ENCODE results near the gene SLC4A8. TPM values are rescaled to one million over a fixed set of nuclear protein-coding genes. Genes with fewer than 3 reads are reported as not detected.
A peak's percentile ranks its signal among the peaks of the same experiment; 100 is the strongest.

Gene SLC4A8
- total and polyA plus RNA-seq, 2 donors (not counting 3 experiments of a cell fraction or from before 2014, with no cell fraction given) = 4.7 to 9.7 TPM

- Histone ChIP-seq H2AFZ (ENCODE audit: low read depth, low read length) (no peak overlapping the region), H3K36me3 (ENCODE audit: control insufficient read depth in 2 of 2, extremely low read depth in 1 of 2, insufficient read depth in 2 of 2, low read length in 2 of 2) (no peaks in the 10 kb centered on the region), H3K79me2 (ENCODE audit: control insufficient read depth, insufficient read depth, low read length) (no peaks in the 10 kb centered on the region), H3K4me2 (ENCODE audit: insufficient read depth, low read length) (no peak overlapping the region), H3K9me3 (replicated peaks; ENCODE audit: control insufficient read depth, insufficient read depth, low read length) (no peaks in the 10 kb centered on the region), H4K20me1 (replicated peaks; ENCODE audit: control insufficient read depth, extremely low read depth, insufficient read depth, low read length) (no peaks in the 10 kb centered on the region), H3K27ac (ENCODE audit: insufficient read depth, low read depth, low read length) (no peak overlapping the region), H3K9ac (replicated peaks; ENCODE audit: extremely low read depth, insufficient read depth, low read length) (no peak overlapping the region), H3K27me3 (ENCODE audit: control insufficient read depth in 2 of 2, insufficient read depth in 2 of 2, low read length in 2 of 2) (no peaks in the 10 kb centered on the region), H3K9me1 (replicated peaks; ENCODE audit: control insufficient read depth, extremely low read depth, insufficient read depth, low read length) (no peaks in the 10 kb centered on the region), H3K4me1 (ENCODE audit: control insufficient read depth, extremely low read depth, insufficient read depth, low read length) (peaks cover 6% of the 10 kb centered on the region), H3K4me3 (replicated peaks in 1 of 3; ENCODE audit: insufficient read depth in 1 of 3, low read depth in 1 of 3, low read length in 3 of 3) (no peak overlapping the region)
- FAIRE-seq (no peak), DNase-seq (ENCODE audit: low read depth, low spot score) (no peak)
- ChIA-PET POLR2A (no interaction called here), CTCF (no interaction called here)
- intact Hi-C loops (cut with micrococcal nuclease) = no loop called here
- BruUV-seq (replicated peaks) = no TSS peak
- no peak for TF ChIP-seq FOS (IDR thresholded peaks at IDR 0.05; ENCODE audit: borderline replicate concordance, insufficient read depth, low read length)
- no peak for TF ChIP-seq EZH2 (IDR thresholded peaks at IDR 0.05; ENCODE audit: borderline replicate concordance, low read depth, low read length, severe bottlenecking)
- TF ChIP-seq MYC (IDR thresholded peaks at IDR 0.05; ENCODE audit: low read depth, low read length) = no peak
- dilution Hi-C loops (cut with MboI; ENCODE audit: extremely low pct_ligation_motif_present, low sequenced_read_pairs) = no loop called here
Observed at GRCh38 chr12:51480978-51481377, 56.3 kb downstream of the SLC4A8 start.

- intact Hi-C loops (cut with micrococcal nuclease) (no loop called here), dilution Hi-C loops (cut with MboI; ENCODE audit: extremely low pct_ligation_motif_present, low sequenced_read_pairs) (no loop called here)
- Histone ChIP-seq H3K36me3 (ENCODE audit: control insufficient read depth in 2 of 2, extremely low read depth in 1 of 2, insufficient read depth in 2 of 2, low read length in 2 of 2) (no peaks in the 10 kb centered on the region), H3K79me2 (ENCODE audit: control insufficient read depth, insufficient read depth, low read length) (no peaks in the 10 kb centered on the region), H3K4me2 (ENCODE audit: insufficient read depth, low read length) (peak overlapping the region; percentile 41), H3K9me1 (replicated peaks; ENCODE audit: control insufficient read depth, extremely low read depth, insufficient read depth, low read length) (no peaks in the 10 kb centered on the region), H3K27ac (ENCODE audit: insufficient read depth, low read depth, low read length) (no peak overlapping the region), H3K4me3 (replicated peaks in 1 of 3; ENCODE audit: insufficient read depth in 1 of 3, low read depth in 1 of 3, low read length in 3 of 3) (no peak overlapping the region), H3K4me1 (ENCODE audit: control insufficient read depth, extremely low read depth, insufficient read depth, low read length) (peaks cover 6% of the 10 kb centered on the region), H4K20me1 (replicated peaks; ENCODE audit: control insufficient read depth, extremely low read depth, insufficient read depth, low read length) (no peaks in the 10 kb centered on the region), H3K9me3 (replicated peaks; ENCODE audit: control insufficient read depth, insufficient read depth, low read length) (no peaks in the 10 kb centered on the region), H3K9ac (replicated peaks; ENCODE audit: extremely low read depth, insufficient read depth, low read length) (peak overlapping the region; percentile 3), H3K27me3 (ENCODE audit: control insufficient read depth in 2 of 2, insufficient read depth in 2 of 2, low read length in 2 of 2) (no peaks in the 10 kb centered on the region), H2AFZ (ENCODE audit: low read depth, low read length) (peak overlapping the region; percentile 75)
- ChIA-PET POLR2A (no interaction called here), CTCF (interaction anchor here (0.7 to 2.2 kb wide), 6 partner anchors 10 to 50 kb away, joined by 3 to 5 read pairs (median 4); no protein-coding TSS in a partner anchor)
- peak; percentile 73 for FAIRE-seq
- DNase-seq (ENCODE audit: low read depth, low spot score) = peak; percentile 39
- TF ChIP-seq EZH2 (IDR thresholded peaks at IDR 0.05; ENCODE audit: borderline replicate concordance, low read depth, low read length, severe bottlenecking) (no peak), POLR2A (IDR thresholded peaks at IDR 0.05; ENCODE audit: low read depth, low read length) (no peak), POLR2AphosphoS5 (IDR thresholded peaks at IDR 0.05; ENCODE audit: insufficient read depth, low read depth, low read length) (no peak), FOS (IDR thresholded peaks at IDR 0.05; ENCODE audit: borderline replicate concordance, insufficient read depth, low read length) (no peak), CTCF (IDR thresholded peaks at IDR 0.05; ENCODE audit: extremely low read depth in 1 of 2, insufficient read depth in 1 of 2, low read depth in 1 of 2, low read length in 2 of 2) (no peak), GATA2 (IDR thresholded peaks at IDR 0.05; ENCODE audit: insufficient read depth, insufficient read length, low read depth, low read length) (no peak), MYC (IDR thresholded peaks at IDR 0.05; ENCODE audit: low read depth, low read length) (no peak), JUN (IDR thresholded peaks at IDR 0.05; ENCODE audit: borderline replicate concordance, insufficient read depth, insufficient read length, low read depth) (no peak), MAX (IDR thresholded peaks at IDR 0.05; ENCODE audit: insufficient read depth, insufficient read length) (no peak)
- no TSS peak for BruUV-seq (replicated peaks)
Observed at GRCh38 chr12:51482929-51483697, 58.5 kb downstream of the SLC4A8 start.
